ENCODE measurements around the gene NR2E3. TPM values are rescaled to one million over a fixed set of nuclear protein-coding genes. Genes with fewer than 3 reads are reported as not detected.

NR2E3 gene
- polyA plus RNA-seq, 1 donor from 2014 or later: not detected

DNA sequence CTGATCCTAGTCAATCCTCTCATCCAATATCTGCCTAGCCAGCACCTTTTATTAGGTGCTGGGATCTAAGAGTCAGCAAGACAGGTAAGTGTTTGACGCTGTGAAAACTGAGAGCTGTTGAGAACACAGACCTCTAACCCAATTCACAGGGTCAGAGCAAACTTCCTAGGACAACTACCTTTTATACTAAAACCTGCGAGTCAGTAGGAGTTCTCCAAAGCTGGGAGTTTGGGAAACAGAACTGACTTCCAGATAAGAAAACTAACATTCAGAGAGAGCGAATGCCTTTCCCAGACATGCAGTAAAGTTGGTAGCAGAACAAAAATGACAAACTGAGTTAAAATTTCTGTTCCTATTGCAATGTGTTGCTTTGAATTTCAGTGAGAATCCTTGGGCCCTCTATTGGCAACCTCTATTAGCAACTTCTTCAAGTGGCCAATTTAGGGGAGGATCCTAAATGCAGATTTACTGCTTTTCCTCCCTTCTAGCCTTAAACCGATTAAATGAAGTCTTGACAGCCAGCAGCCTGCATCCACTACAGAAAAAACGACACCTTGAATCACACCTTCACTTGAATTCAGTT, 11.3 kb downstream of the NR2E3 start:
- Histone ChIP-seq H3F3A (ENCODE audit: insufficient read depth, low read length, poor library complexity, severe bottlenecking) (no peaks in the 10 kb centered on the region), H3K9me2 (ENCODE audit: insufficient read depth, low read length) (no peaks in the 10 kb centered on the region), H3K79me2 (replicated peaks; ENCODE audit: insufficient read depth, low read length) (no peaks in the 10 kb centered on the region), H3K4me3 (ENCODE audit: low read length) (no peak overlapping the region), H3K36me3 (ENCODE audit: insufficient read depth, low read length) (peaks cover 18% of the 10 kb centered on the region), H4K20me1 (ENCODE audit: insufficient read depth) (no peaks in the 10 kb centered on the region), H3K27me3 (ENCODE audit: insufficient read depth, low read depth, low read length) (no peaks in the 10 kb centered on the region), H3K27ac (ENCODE audit: low read length) (no peak overlapping the region), H3K9me3 (ENCODE audit: low read length) (peaks cover 3% of the 10 kb centered on the region), H2AFZ (ENCODE audit: low read depth, low read length) (no peak overlapping the region), H3K9ac (ENCODE audit: low read length) (no peak overlapping the region), H3K4me2 (ENCODE audit: low read length) (no peak overlapping the region)
- no peak for TF ChIP-seq MXI1 (conservative IDR thresholded peaks at IDR 0.05; ENCODE audit: poor library complexity, severe bottlenecking)
- no peak for TF ChIP-seq EZH2 (IDR thresholded peaks at IDR 0.05; ENCODE audit: borderline replicate concordance, insufficient read depth, low read length, poor library complexity, severe bottlenecking)
- TF ChIP-seq, protein P1, sequence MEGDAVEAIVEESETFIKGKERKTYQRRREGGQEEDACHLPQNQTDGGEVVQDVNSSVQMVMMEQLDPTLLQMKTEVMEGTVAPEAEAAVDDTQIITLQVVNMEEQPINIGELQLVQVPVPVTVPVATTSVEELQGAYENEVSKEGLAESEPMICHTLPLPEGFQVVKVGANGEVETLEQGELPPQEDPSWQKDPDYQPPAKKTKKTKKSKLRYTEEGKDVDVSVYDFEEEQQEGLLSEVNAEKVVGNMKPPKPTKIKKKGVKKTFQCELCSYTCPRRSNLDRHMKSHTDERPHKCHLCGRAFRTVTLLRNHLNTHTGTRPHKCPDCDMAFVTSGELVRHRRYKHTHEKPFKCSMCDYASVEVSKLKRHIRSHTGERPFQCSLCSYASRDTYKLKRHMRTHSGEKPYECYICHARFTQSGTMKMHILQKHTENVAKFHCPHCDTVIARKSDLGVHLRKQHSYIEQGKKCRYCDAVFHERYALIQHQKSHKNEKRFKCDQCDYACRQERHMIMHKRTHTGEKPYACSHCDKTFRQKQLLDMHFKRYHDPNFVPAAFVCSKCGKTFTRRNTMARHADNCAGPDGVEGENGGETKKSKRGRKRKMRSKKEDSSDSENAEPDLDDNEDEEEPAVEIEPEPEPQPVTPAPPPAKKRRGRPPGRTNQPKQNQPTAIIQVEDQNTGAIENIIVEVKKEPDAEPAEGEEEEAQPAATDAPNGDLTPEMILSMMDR (IDR thresholded peaks at IDR 0.05; ENCODE audit: poor library complexity, severe bottlenecking): no peak
- TF ChIP-seq SMC3 (conservative IDR thresholded peaks at IDR 0.05; ENCODE audit: poor library complexity): no peak
- TF ChIP-seq TAF1 (IDR thresholded peaks at IDR 0.05; ENCODE audit: low read depth): no peak
- TF ChIP-seq RAD21 (conservative IDR thresholded peaks at IDR 0.05): no peak
- no peak for TF ChIP-seq POLR2AphosphoS5 (IDR thresholded peaks at IDR 0.05)

DNA sequence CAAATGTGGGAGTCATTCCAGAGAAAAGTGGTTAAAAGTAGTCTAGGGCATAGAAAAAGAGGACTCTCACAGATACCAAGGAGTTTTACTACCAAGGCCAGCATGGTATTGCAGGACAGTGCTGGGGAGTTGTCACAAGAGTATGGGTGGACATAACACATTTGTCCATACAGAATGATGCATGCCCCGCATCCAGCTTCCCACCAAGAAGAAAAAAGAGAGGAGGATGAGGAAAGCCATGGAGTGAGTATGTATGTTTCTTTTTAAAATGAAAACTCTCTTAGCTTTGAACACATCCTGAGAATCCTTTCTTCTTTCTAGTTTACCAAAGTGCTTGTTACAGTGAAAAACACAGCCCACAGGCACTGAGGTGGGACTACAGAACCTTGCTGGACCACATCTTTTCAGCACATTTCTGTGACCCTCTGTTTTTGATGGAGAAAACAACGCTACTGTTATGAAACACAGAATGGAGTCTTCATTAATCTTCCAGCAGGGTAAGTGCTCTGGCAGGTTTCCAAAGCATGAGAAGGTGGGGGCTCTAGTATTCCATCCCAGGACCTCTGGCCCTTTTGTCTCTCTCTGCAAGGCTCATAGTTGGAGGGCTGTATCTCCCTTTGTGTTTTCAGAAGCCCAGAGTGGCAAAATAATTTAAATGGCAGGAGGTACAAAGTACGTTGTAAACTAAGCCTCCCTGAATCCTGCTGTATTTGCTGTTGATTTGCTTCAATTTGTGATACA, 12.7 kb downstream of the NR2E3 start:
- no peak overlapping the region for H3K27ac ChIP-seq (ENCODE audit: low read length)
- H3K9me2 ChIP-seq (ENCODE audit: insufficient read depth, low read length): no peaks in the 10 kb centered on the region
- TF ChIP-seq, protein P2, sequence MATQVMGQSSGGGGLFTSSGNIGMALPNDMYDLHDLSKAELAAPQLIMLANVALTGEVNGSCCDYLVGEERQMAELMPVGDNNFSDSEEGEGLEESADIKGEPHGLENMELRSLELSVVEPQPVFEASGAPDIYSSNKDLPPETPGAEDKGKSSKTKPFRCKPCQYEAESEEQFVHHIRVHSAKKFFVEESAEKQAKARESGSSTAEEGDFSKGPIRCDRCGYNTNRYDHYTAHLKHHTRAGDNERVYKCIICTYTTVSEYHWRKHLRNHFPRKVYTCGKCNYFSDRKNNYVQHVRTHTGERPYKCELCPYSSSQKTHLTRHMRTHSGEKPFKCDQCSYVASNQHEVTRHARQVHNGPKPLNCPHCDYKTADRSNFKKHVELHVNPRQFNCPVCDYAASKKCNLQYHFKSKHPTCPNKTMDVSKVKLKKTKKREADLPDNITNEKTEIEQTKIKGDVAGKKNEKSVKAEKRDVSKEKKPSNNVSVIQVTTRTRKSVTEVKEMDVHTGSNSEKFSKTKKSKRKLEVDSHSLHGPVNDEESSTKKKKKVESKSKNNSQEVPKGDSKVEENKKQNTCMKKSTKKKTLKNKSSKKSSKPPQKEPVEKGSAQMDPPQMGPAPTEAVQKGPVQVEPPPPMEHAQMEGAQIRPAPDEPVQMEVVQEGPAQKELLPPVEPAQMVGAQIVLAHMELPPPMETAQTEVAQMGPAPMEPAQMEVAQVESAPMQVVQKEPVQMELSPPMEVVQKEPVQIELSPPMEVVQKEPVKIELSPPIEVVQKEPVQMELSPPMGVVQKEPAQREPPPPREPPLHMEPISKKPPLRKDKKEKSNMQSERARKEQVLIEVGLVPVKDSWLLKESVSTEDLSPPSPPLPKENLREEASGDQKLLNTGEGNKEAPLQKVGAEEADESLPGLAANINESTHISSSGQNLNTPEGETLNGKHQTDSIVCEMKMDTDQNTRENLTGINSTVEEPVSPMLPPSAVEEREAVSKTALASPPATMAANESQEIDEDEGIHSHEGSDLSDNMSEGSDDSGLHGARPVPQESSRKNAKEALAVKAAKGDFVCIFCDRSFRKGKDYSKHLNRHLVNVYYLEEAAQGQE (IDR thresholded peaks at IDR 0.05; ENCODE audit: borderline replicate concordance): no peak
- no peak for TF ChIP-seq MXI1 (conservative IDR thresholded peaks at IDR 0.05; ENCODE audit: poor library complexity, severe bottlenecking)
- TF ChIP-seq, protein P1 (IDR thresholded peaks at IDR 0.05; ENCODE audit: poor library complexity, severe bottlenecking): no peak
- no peak for TF ChIP-seq EP300 (conservative IDR thresholded peaks at IDR 0.05; ENCODE audit: poor library complexity, severe bottlenecking)
- TF ChIP-seq SMC3 (conservative IDR thresholded peaks at IDR 0.05; ENCODE audit: poor library complexity): no peak
- no peak for TF ChIP-seq EZH2 (IDR thresholded peaks at IDR 0.05; ENCODE audit: borderline replicate concordance, insufficient read depth, low read length, poor library complexity, severe bottlenecking)
- no peak for TF ChIP-seq POLR2AphosphoS5 (IDR thresholded peaks at IDR 0.05)
- TF ChIP-seq TAF1 (IDR thresholded peaks at IDR 0.05; ENCODE audit: low read depth): no peak
- TF ChIP-seq RAD21 (conservative IDR thresholded peaks at IDR 0.05): no peak
- no peaks in the 10 kb centered on the region for H3K27me3 ChIP-seq (ENCODE audit: insufficient read depth, low read depth, low read length)
- no peaks in the 10 kb centered on the region for H4K20me1 ChIP-seq (ENCODE audit: insufficient read depth)
- H3K9ac ChIP-seq (ENCODE audit: low read length): no peak overlapping the region
- H3K36me3 ChIP-seq (ENCODE audit: insufficient read depth, low read length): peaks cover 22% of the 10 kb centered on the region
- no peaks in the 10 kb centered on the region for H3F3A ChIP-seq (ENCODE audit: insufficient read depth, low read length, poor library complexity, severe bottlenecking)
- H3K4me2 ChIP-seq (ENCODE audit: low read length): no peak overlapping the region
- H3K9me3 ChIP-seq (ENCODE audit: low read length): no peaks in the 10 kb centered on the region
- no peak overlapping the region for H2AFZ ChIP-seq (ENCODE audit: low read depth, low read length)
- no peak overlapping the region for H3K4me3 ChIP-seq (ENCODE audit: low read length)
- H3K79me2 ChIP-seq (replicated peaks; ENCODE audit: insufficient read depth, low read length): no peaks in the 10 kb centered on the region
